OCI-LY3 (cell line): ENCODE data around the gene GPR39.

Source experiments
- CTCF ChIP-seq: fragments of 200-600, 300-600 bp; sonication (generic); IDR thresholded peaks from 2 replicates; pipeline ENCODE4 v1.5.1; 2014; ENCODE audit warnings: antibody characterized with exemption, low read length, low read depth
- EZH2phosphoT487 ChIP-seq: fragments of 200-600 bp; shearing (Covaris generic); IDR thresholded peaks from 2 replicates; pipeline ENCODE4 v1.6.1; 2018; ENCODE audit warnings: antibody characterized with exemption, mixed run types, low read depth

GRCh38 chr2:132581991-132582738, 165.6 kb downstream of the GPR39 start:
- TF ChIP-seq CTCF, result no peak
- TF ChIP-seq EZH2phosphoT487, result no peak
